HCT116 (cell line): Measurements from ENCODE around the gene STK16. TPM values are rescaled to one million over a fixed set of nuclear protein-coding genes. Genes with fewer than 3 reads are reported as not detected.

Source experiments
- ATAC-seq: fragments of 200-7000 bp; cut with Tn5 transposase; 2 replicates; pipeline ENCODE4 v1.9.1; 2020; ENCODE audit warnings: mild to moderate bottlenecking, moderate library complexity
- BruUV-seq: library from RNA; stranded (reverse); fragments of 400-500 nt; replicated peaks from 2 replicates; lab custom pipeline; 2021; lab: Mats Ljungman, UMichigan
- CTCF ChIA-PET: fragments of 300-600 bp; sonication (Branson Sonifier 250); formaldehyde crosslinking; loops from one replicate; lab custom pipeline; 2021; ENCODE audit warnings: antibody characterized with exemption; lab: Charles Lee
- POLR2A ChIA-PET: fragments of 300-600, 350-600 bp; sonication (Branson Sonifier 250); formaldehyde crosslinking; loops from one replicate; lab custom pipeline; 2021; ENCODE audit warnings: antibody characterized with exemption; lab: Charles Lee
- RAD21 ChIA-PET, 2 experiments: fragments of 300-600 bp; sonication (Branson Sonifier 250); formaldehyde crosslinking; loops; one replicate each; lab custom pipeline; 2023; ENCODE audit warnings: low total read pairs in 2 of 2; ENCODE audit not compliant: uncharacterized antibody in 2 of 2, unreplicated experiment in 2 of 2, low non-redundant PET in 1 of 2; lab: Charles Lee
- DNase-seq: peaks from one replicate; pipeline ENCODE4 v3.0.0-alpha.2; 2010; ENCODE audit warnings: low read depth, low spot score
- H2AFZ ChIP-seq: fragments of 200-600 bp; shearing (Covaris generic), sonication (generic); 2 replicates; pipeline ENCODE4 v1.6.1; 2017; ENCODE audit warnings: low read depth, mixed run types, mixed read lengths, antibody characterized with exemption, low read length; ENCODE audit not compliant: poor library complexity, severe bottlenecking
- H3K27ac ChIP-seq: 2 replicates; pipeline ENCODE4 v1.5.1; 2012; ENCODE audit warnings: low read depth, low read length
- H3K27me3 ChIP-seq: fragments of 200-600 bp; sonication (generic); 2 replicates; pipeline ENCODE4 v1.6.1; 2016; ENCODE audit warnings: mixed run types, low read length, mixed read lengths; ENCODE audit not compliant: insufficient read depth
- H3K36me3 ChIP-seq, 2 experiments: fragments of 200-500 bp in 1 of 2; fragments of 200-600 bp in 1 of 2; sonication (Bioruptor generic) in 1 of 2; sonication (generic) in 1 of 2; 2 replicates each; pipeline versions ENCODE4 v1.5.1 to v1.6.1; 2014 to 2016; ENCODE audit warnings: low read length in 2 of 2, inconsistent platforms in 1 of 2, mixed read lengths in 1 of 2, mixed run types in 1 of 2; ENCODE audit not compliant: insufficient read depth in 2 of 2, control insufficient read depth in 1 of 2
- H3K4me1 ChIP-seq, 2 experiments: fragments of 200-600 bp in 1 of 2; sonication (generic) in 1 of 2; 2 replicates each; pipeline versions ENCODE4 v1.5.1 to v1.6.1; 2012 to 2017; ENCODE audit warnings: low read length in 2 of 2, inconsistent platforms in 1 of 2, mild to moderate bottlenecking in 1 of 2, mixed read lengths in 1 of 2, mixed run types in 1 of 2, moderate library complexity in 1 of 2; ENCODE audit not compliant: insufficient read depth in 2 of 2, control insufficient read depth in 1 of 2
- H3K4me2 ChIP-seq: fragments of 200-600 bp; sonication (generic); 2 replicates; pipeline ENCODE4 v1.6.1; 2017; ENCODE audit warnings: mixed run types, low read length, mixed read lengths
- H3K4me3 ChIP-seq, 2 experiments: fragments of 200-600 bp in 1 of 2; sonication (generic) in 1 of 2; replicated peaks in 1 of 2; 2 replicates each; pipeline ENCODE4 v1.5.1; 2011 to 2016; ENCODE audit warnings: low read length in 2 of 2, control low read depth in 1 of 2, low read depth in 1 of 2, mild to moderate bottlenecking in 1 of 2, mixed read lengths in 1 of 2, mixed run types in 1 of 2
- H3K79me2 ChIP-seq: fragments of 200-600 bp; sonication (generic); 2 replicates; pipeline ENCODE4 v1.6.1; 2017; ENCODE audit warnings: mild to moderate bottlenecking, mixed run types, low read length, moderate library complexity, mixed read lengths; ENCODE audit not compliant: insufficient read depth
- H3K9ac ChIP-seq: fragments of 200-600 bp; sonication (generic); 2 replicates; pipeline ENCODE4 v1.6.1; 2016; ENCODE audit warnings: low read length, mixed read lengths
- H3K9me2 ChIP-seq: fragments of 200-600 bp; sonication (generic), shearing (Covaris generic); 2 replicates; pipeline ENCODE4 v1.6.1; 2017; ENCODE audit warnings: mixed run types, mild to moderate bottlenecking, moderate library complexity; ENCODE audit not compliant: insufficient read depth
- H3K9me3 ChIP-seq, 2 experiments: fragments of 200-500 bp in 1 of 2; fragments of 200-600 bp in 1 of 2; sonication (Bioruptor generic) in 1 of 2; sonication (generic) in 1 of 2; 2 replicates each; pipeline ENCODE4 v1.6.1; 2014 to 2017; ENCODE audit warnings: low read length in 2 of 2, mixed read lengths in 2 of 2, inconsistent platforms in 1 of 2, low read depth in 1 of 2, mild to moderate bottlenecking in 1 of 2, mixed run types in 1 of 2, moderate library complexity in 1 of 2; ENCODE audit not compliant: control insufficient read depth in 1 of 2, insufficient read depth in 1 of 2
- H4K20me1 ChIP-seq: fragments of 200-600 bp; sonication (generic), shearing (Covaris generic); 2 replicates; pipeline ENCODE4 v1.6.1; 2017; ENCODE audit warnings: mixed run types, mild to moderate bottlenecking, moderate library complexity; ENCODE audit not compliant: insufficient read depth
- CEBPB ChIP-seq: IDR thresholded peaks from 2 replicates; pipeline ENCODE4 v1.6.1; 2012; ENCODE audit warnings: low read depth
- ELF1 ChIP-seq: IDR thresholded peaks from 2 replicates; pipeline ENCODE4 v1.6.1; 2012; ENCODE audit warnings: low read depth, borderline replicate concordance
- EZH2phosphoT487 ChIP-seq: fragments of 200-600 bp; IDR thresholded peaks from 2 replicates; pipeline ENCODE4 v1.6.1; 2018; ENCODE audit warnings: antibody characterized with exemption, borderline replicate concordance
- FOSL1 ChIP-seq: IDR thresholded peaks from 2 replicates; pipeline ENCODE4 v1.6.1; 2012; ENCODE audit warnings: low read depth
- JUND ChIP-seq: IDR thresholded peaks from 2 replicates; pipeline ENCODE4 v1.6.1; 2012
- RAD21 ChIP-seq: IDR thresholded peaks from 2 replicates; pipeline ENCODE4 v1.6.1; 2012; ENCODE audit warnings: low read depth, mild to moderate bottlenecking
- SRF ChIP-seq: IDR thresholded peaks from 2 replicates; pipeline ENCODE4 v1.6.1; 2012; ENCODE audit warnings: low read depth
- TCF7L2 ChIP-seq: IDR thresholded peaks from 2 replicates; pipeline ENCODE4 v1.7.0; 2011; ENCODE audit warnings: borderline replicate concordance, inconsistent platforms; ENCODE audit not compliant: insufficient read depth, insufficient read length; ENCODE audit errors: extremely low read depth
- ZFX ChIP-seq: fragments of 450-650 bp; IDR thresholded peaks from 2 replicates; pipeline ENCODE4 v1.6.1; 2017
- intact Hi-C: fragments of 100-400 bp; cut with micrococcal nuclease; formaldehyde crosslinking; loops from 2 replicates; pipeline ENCODE4 v1.10.0; 2022
- total RNA-seq: library from RNA; stranded (reverse); gene quantifications from one replicate; pipeline ENCODE4 v1.2.1, GENCODE V29; 2021; ENCODE audit not compliant: unreplicated experiment
- TF ChIP-seq, protein P1 (sequence below), 3 experiments: fragments of 200-600 bp in 1 of 3; sonication (generic) in 1 of 3; IDR thresholded peaks in 2 of 3; conservative IDR thresholded peaks in 1 of 3; 2 replicates each; pipeline ENCODE4 v1.5.1; 2012 to 2017; ENCODE audit warnings: low read depth in 2 of 3, low read length in 2 of 3, antibody characterized with exemption in 1 of 3, borderline replicate concordance in 1 of 3, control low read depth in 1 of 3, mild to moderate bottlenecking in 1 of 3, mixed read lengths in 1 of 3, mixed run types in 1 of 3, moderate library complexity in 1 of 3; ENCODE audit not compliant: insufficient read depth in 1 of 3
- TF ChIP-seq, protein P2 (sequence below): IDR thresholded peaks from 2 replicates; pipeline ENCODE4 v1.6.1; 2012; ENCODE audit warnings: low read depth

Gene STK16
- total RNA-seq, 1 experiment from 2014 or later: 31.4 TPM

DNA sequence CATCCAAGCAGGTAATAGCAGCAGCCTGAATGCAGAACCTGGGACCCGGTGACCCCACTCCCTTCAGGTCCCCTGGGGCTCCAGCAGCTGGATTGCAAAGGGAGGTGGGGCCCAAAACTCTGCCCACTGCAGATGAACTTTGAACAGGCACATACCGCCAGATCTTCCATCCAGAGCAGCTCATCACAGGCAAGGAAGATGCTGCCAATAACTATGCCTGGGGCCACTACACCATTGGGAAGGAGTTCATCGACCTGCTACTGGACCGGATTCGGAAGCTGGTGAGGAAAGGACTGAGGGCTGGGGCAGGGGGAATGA, 24.7 kb downstream of the STK16 start (continued):
- TF ChIP-seq, protein P1, sequence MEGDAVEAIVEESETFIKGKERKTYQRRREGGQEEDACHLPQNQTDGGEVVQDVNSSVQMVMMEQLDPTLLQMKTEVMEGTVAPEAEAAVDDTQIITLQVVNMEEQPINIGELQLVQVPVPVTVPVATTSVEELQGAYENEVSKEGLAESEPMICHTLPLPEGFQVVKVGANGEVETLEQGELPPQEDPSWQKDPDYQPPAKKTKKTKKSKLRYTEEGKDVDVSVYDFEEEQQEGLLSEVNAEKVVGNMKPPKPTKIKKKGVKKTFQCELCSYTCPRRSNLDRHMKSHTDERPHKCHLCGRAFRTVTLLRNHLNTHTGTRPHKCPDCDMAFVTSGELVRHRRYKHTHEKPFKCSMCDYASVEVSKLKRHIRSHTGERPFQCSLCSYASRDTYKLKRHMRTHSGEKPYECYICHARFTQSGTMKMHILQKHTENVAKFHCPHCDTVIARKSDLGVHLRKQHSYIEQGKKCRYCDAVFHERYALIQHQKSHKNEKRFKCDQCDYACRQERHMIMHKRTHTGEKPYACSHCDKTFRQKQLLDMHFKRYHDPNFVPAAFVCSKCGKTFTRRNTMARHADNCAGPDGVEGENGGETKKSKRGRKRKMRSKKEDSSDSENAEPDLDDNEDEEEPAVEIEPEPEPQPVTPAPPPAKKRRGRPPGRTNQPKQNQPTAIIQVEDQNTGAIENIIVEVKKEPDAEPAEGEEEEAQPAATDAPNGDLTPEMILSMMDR (IDR thresholded peaks at IDR 0.05 in 2 of 3, conservative IDR thresholded peaks at IDR 0.05 in 1 of 3; ENCODE audit: borderline replicate concordance in 1 of 3, insufficient read depth in 1 of 3, low read depth in 2 of 3, low read length in 2 of 3): no peak
- TF ChIP-seq ELF1 (no peak), TCF7L2 (no peak)
- TF ChIP-seq, protein P2, sequence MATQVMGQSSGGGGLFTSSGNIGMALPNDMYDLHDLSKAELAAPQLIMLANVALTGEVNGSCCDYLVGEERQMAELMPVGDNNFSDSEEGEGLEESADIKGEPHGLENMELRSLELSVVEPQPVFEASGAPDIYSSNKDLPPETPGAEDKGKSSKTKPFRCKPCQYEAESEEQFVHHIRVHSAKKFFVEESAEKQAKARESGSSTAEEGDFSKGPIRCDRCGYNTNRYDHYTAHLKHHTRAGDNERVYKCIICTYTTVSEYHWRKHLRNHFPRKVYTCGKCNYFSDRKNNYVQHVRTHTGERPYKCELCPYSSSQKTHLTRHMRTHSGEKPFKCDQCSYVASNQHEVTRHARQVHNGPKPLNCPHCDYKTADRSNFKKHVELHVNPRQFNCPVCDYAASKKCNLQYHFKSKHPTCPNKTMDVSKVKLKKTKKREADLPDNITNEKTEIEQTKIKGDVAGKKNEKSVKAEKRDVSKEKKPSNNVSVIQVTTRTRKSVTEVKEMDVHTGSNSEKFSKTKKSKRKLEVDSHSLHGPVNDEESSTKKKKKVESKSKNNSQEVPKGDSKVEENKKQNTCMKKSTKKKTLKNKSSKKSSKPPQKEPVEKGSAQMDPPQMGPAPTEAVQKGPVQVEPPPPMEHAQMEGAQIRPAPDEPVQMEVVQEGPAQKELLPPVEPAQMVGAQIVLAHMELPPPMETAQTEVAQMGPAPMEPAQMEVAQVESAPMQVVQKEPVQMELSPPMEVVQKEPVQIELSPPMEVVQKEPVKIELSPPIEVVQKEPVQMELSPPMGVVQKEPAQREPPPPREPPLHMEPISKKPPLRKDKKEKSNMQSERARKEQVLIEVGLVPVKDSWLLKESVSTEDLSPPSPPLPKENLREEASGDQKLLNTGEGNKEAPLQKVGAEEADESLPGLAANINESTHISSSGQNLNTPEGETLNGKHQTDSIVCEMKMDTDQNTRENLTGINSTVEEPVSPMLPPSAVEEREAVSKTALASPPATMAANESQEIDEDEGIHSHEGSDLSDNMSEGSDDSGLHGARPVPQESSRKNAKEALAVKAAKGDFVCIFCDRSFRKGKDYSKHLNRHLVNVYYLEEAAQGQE: no peak
- TF ChIP-seq, all 23 proteins: peak for 0

DNA sequence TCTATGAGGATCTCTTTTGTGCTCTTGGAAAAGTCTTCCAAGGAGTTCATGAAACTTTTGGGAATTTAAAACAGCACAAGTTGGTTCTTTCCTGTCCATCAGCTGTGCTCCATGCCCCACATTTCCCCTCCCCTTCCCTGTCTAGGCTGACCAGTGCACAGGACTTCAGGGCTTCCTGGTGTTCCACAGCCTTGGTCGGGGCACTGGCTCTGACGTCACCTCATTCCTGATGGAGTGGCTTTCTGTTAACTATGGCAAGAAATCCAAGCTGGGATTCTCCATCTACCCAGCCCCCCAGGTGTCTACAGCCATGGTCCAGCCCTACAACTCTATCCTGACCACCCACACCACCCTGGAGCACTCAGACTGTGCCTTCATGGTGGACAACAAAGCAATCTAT, 25.7 kb downstream of the STK16 start:
- no TSS peak for BruUV-seq
- POLR2A ChIA-PET: no interaction called here
- no peaks in the 10 kb centered on the region for H3K79me2 ChIP-seq

More for the DNA sequence above, 25.7 kb downstream of the STK16 start:
- ChIA-PET RAD21 (no interaction called here), CTCF (no interaction called here)
- Histone ChIP-seq H3K9me3 (no peaks in the 10 kb centered on the region), H2AFZ (no peak overlapping the region), H3K27ac (no peak overlapping the region), H3K9me2 (no peaks in the 10 kb centered on the region), H4K20me1 (no peaks in the 10 kb centered on the region), H3K27me3 (peaks cover 6% of the 10 kb centered on the region; the same call in 1 of the 2 replicates), H3K4me3 (no peak overlapping the region), H3K9ac (no peak overlapping the region), H3K4me1 (peaks cover 27 to 35% of the 10 kb centered on the region in 2 experiments), H3K36me3 (no peaks in the 10 kb centered on the region), H3K4me2 (no peak overlapping the region)
- ATAC-seq: no peak
- no peak for DNase-seq
- intact Hi-C loops: no loop called here
- TF ChIP-seq EZH2phosphoT487: no peak
- no peak for TF ChIP-seq SRF
- TF ChIP-seq RAD21: no peak
- TF ChIP-seq CEBPB: no peak
- TF ChIP-seq, protein P2: no peak
- TF ChIP-seq JUND: no peak
- TF ChIP-seq ZFX: no peak
- no peak for TF ChIP-seq FOSL1
